ENCODE results near the gene CELSR1. TPM values are rescaled to one million over a fixed set of nuclear protein-coding genes. Genes with fewer than 3 reads are reported as not detected.

Gene CELSR1
- total and polyA plus RNA-seq, 2 of the 13 experiments (the other 11 are each of a cell fraction or from before 2014, with no cell fraction given), result 0.78 to 1.8 TPM

DNA sequence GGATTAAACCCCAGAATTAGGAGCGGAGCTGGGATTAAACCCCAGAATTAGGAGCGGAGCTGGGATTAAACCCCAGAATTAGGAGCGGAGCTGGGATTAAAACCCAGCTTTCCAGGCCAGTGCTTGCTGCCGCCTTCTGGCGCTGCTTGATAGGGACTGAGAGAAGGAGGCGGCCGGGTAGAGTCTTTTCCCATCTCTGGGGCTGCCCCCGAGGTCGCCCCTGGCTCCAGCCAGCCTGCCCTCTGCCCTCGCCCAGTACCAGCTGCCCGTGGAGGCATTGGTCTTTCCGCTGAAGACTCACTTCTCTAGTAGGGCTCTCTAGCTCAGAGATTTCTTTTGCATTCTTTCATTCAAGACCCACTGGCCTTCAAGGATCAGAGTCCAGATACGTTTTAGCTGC is 196.7 kb downstream of the CELSR1 start:
- intact Hi-C loops (cut with micrococcal nuclease; ENCODE audit: unreplicated experiment), result no loop called here
- ATAC-seq (no peak), DNase-seq (ENCODE audit: low spot score) (no peak), FAIRE-seq (no peak)
- Histone ChIP-seq H3K9ac (ENCODE audit: insufficient read depth, low read depth, low read length) (no peak overlapping the region), H3K4me1 (ENCODE audit: insufficient read depth, low read length) (peaks cover 34% of the 10 kb centered on the region), H4K20me1 (ENCODE audit: insufficient read depth, low read length) (peaks cover 5% of the 10 kb centered on the region; the same call in 1 of the 2 replicates), H3K27ac (ENCODE audit: extremely low read length, insufficient read depth, low read length) (no peak overlapping the region), H3K79me2 (ENCODE audit: insufficient read depth, low read length) (peaks cover 35% of the 10 kb centered on the region), H3K9me3 (ENCODE audit: low read length) (no peaks in the 10 kb centered on the region), H2AFZ (ENCODE audit: low read length) (no peak overlapping the region), H3K36me3 (replicated peaks in 1 of 2; ENCODE audit: control insufficient read depth in 1 of 2, insufficient read depth in 2 of 2, low read length in 2 of 2) (peaks cover 25 to 70% of the 10 kb centered on the region in 2 experiments), H3K4me3 (replicated peaks in 1 of 3; ENCODE audit: insufficient read depth in 1 of 3, low read depth in 2 of 3, low read length in 3 of 3) (no peak overlapping the region), H3K4me2 (ENCODE audit: low read depth, low read length) (no peak overlapping the region), H3K27me3 (ENCODE audit: control insufficient read depth in 1 of 2, insufficient read depth in 2 of 2, low read length in 2 of 2) (no peaks in the 10 kb centered on the region; a peak in 1 of 5 replicates)
- BruUV-seq (replicated peaks), result no TSS peak
- 91% methylated on average over 11 of the region's 13 CpGs for WGBS (ENCODE audit: low lambda C conversion rate)
- TF ChIP-seq RBFOX2 (IDR thresholded peaks at IDR 0.05; ENCODE audit: low read depth, low read length) (peak; percentile 50; the same call in 1 of the 2 replicates), ZNF788 (CRISPR knock-in tag; IDR thresholded peaks at IDR 0.05; ENCODE audit: borderline replicate concordance) (no peak)
- ChIA-PET POLR2A (interaction anchor here (0.6 kb wide), 1 partner anchor 37 kb away, joined by 5 read pairs; no protein-coding TSS in a partner anchor), CTCF (ENCODE audit: low intra/inter-chr PET ratio, low total read pairs) (no interaction called here)
- in situ Hi-C loops (cut with HindIII; ENCODE audit: extremely low pct_ligation_motif_present, low pct_unique_long_range_greater_than_20kb), result no loop called here

DNA sequence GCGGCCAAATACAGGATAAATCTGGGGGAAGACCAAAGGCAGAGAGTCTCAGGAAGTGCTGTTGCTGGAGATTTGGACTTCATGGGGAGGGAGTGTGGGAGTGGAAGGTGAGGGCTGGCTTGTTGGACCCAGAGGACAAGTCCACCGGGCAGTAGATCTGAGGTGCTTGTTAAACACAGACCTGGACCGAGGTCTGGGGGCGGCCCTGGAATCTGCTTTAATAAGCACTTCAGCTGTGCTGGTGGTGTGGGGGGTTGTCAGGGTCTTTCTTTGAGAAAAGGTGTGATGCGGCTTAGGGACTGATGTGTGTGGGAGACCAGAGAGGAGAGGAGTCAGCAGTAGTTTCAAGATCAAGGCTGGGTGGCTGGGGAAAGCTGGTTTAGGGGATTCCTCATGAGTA is 197.5 kb downstream of the CELSR1 start:
- peaks cover 34% of the 10 kb centered on the region for H3K4me1 ChIP-seq (ENCODE audit: insufficient read depth, low read length)
- H3K36me3 ChIP-seq (replicated peaks in 1 of 2; ENCODE audit: control insufficient read depth in 1 of 2, insufficient read depth in 2 of 2, low read length in 2 of 2), result peaks cover 25 to 63% of the 10 kb centered on the region in 2 experiments
- no peak overlapping the region for H2AFZ ChIP-seq (ENCODE audit: low read length)
- H3K79me2 ChIP-seq (ENCODE audit: insufficient read depth, low read length), result peaks cover 36% of the 10 kb centered on the region
- H4K20me1 ChIP-seq (ENCODE audit: insufficient read depth, low read length), result peaks cover 5% of the 10 kb centered on the region; the same call in 1 of the 2 replicates
- ChIA-PET CTCF (ENCODE audit: low intra/inter-chr PET ratio, low total read pairs) (no interaction called here), POLR2A (no interaction called here)
- intact Hi-C loops (cut with micrococcal nuclease; ENCODE audit: unreplicated experiment) (no loop called here), in situ Hi-C loops (cut with HindIII; ENCODE audit: extremely low pct_ligation_motif_present, low pct_unique_long_range_greater_than_20kb) (no loop called here)
- WGBS (ENCODE audit: low lambda C conversion rate), result 68% methylated on average over 5 of the region's 5 CpGs
- FAIRE-seq, result no peak
- H3K27ac ChIP-seq (ENCODE audit: extremely low read length, insufficient read depth, low read length), result peak overlapping the region; percentile 19
- H3K4me2 ChIP-seq (ENCODE audit: low read depth, low read length), result no peak overlapping the region
- no peaks in the 10 kb centered on the region; a peak in 1 of 5 replicates for H3K27me3 ChIP-seq (ENCODE audit: control insufficient read depth in 1 of 2, insufficient read depth in 2 of 2, low read length in 2 of 2)
- no peaks in the 10 kb centered on the region for H3K9me3 ChIP-seq (ENCODE audit: low read length)
- BruUV-seq (replicated peaks), result no TSS peak
- no peak overlapping the region for H3K4me3 ChIP-seq (replicated peaks in 1 of 3; ENCODE audit: insufficient read depth in 1 of 3, low read depth in 2 of 3, low read length in 3 of 3)
- no peak for ATAC-seq
- H3K9ac ChIP-seq (ENCODE audit: insufficient read depth, low read depth, low read length), result no peak overlapping the region
- no peak for DNase-seq (ENCODE audit: low spot score)
- TF ChIP-seq STAT5B (CRISPR knock-in tag; IDR thresholded peaks at IDR 0.05) (no peak), POLR2AphosphoS5 (IDR thresholded peaks at IDR 0.05; ENCODE audit: low read depth, low read length) (no peak), GABPB1 (CRISPR knock-in tag; IDR thresholded peaks at IDR 0.05) (no peak), TRIM24 (CRISPR knock-in tag; IDR thresholded peaks at IDR 0.05) (no peak), ZNF749 (CRISPR knock-in tag; IDR thresholded peaks at IDR 0.05; ENCODE audit: borderline replicate concordance) (no peak), ZNF674 (CRISPR knock-in tag; IDR thresholded peaks at IDR 0.05; ENCODE audit: low read depth) (no peak), ZNF558 (CRISPR knock-in tag; IDR thresholded peaks at IDR 0.05; ENCODE audit: borderline replicate concordance) (no peak), IRX3 (CRISPR knock-in tag; IDR thresholded peaks at IDR 0.05; ENCODE audit: borderline replicate concordance, low read depth) (no peak), FOXA3 (CRISPR knock-in tag; IDR thresholded peaks at IDR 0.05) (no peak), ZMYM2 (CRISPR knock-in tag; IDR thresholded peaks at IDR 0.05) (no peak)
- TF ChIP-seq, protein P1, sequence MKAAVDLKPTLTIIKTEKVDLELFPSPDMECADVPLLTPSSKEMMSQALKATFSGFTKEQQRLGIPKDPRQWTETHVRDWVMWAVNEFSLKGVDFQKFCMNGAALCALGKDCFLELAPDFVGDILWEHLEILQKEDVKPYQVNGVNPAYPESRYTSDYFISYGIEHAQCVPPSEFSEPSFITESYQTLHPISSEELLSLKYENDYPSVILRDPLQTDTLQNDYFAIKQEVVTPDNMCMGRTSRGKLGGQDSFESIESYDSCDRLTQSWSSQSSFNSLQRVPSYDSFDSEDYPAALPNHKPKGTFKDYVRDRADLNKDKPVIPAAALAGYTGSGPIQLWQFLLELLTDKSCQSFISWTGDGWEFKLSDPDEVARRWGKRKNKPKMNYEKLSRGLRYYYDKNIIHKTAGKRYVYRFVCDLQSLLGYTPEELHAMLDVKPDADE (CRISPR knock-in tag; IDR thresholded peaks at IDR 0.05), result no peak
- TF ChIP-seq, protein P2, sequence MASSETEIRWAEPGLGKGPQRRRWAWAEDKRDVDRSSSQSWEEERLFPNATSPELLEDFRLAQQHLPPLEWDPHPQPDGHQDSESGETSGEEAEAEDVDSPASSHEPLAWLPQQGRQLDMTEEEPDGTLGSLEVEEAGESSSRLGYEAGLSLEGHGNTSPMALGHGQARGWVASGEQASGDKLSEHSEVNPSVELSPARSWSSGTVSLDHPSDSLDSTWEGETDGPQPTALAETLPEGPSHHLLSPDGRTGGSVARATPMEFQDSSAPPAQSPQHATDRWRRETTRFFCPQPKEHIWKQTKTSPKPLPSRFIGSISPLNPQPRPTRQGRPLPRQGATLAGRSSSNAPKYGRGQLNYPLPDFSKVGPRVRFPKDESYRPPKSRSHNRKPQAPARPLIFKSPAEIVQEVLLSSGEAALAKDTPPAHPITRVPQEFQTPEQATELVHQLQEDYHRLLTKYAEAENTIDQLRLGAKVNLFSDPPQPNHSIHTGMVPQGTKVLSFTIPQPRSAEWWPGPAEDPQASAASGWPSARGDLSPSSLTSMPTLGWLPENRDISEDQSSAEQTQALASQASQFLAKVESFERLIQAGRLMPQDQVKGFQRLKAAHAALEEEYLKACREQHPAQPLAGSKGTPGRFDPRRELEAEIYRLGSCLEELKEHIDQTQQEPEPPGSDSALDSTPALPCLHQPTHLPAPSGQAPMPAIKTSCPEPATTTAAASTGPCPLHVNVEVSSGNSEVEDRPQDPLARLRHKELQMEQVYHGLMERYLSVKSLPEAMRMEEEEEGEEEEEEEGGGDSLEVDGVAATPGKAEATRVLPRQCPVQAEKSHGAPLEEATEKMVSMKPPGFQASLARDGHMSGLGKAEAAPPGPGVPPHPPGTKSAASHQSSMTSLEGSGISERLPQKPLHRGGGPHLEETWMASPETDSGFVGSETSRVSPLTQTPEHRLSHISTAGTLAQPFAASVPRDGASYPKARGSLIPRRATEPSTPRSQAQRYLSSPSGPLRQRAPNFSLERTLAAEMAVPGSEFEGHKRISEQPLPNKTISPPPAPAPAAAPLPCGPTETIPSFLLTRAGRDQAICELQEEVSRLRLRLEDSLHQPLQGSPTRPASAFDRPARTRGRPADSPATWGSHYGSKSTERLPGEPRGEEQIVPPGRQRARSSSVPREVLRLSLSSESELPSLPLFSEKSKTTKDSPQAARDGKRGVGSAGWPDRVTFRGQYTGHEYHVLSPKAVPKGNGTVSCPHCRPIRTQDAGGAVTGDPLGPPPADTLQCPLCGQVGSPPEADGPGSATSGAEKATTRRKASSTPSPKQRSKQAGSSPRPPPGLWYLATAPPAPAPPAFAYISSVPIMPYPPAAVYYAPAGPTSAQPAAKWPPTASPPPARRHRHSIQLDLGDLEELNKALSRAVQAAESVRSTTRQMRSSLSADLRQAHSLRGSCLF (CRISPR knock-in tag; IDR thresholded peaks at IDR 0.05; ENCODE audit: borderline replicate concordance), result no peak
